Retina (tissue), 1 donor: ENCODE measurements around the gene TMEM131.
A peak's percentile ranks its signal among the peaks of the same experiment; 100 is the strongest.
"Not testable (repeated sequence)": the region's sequence is repeated elsewhere in the genome, so short reads cannot be mapped to it uniquely, and the experiment has no call there.

Experiments used
- DNase-seq: peaks from one replicate; pipeline ENCODE4 v3.0.0-alpha.2; 2016

The TMEM131 gene, protein sequence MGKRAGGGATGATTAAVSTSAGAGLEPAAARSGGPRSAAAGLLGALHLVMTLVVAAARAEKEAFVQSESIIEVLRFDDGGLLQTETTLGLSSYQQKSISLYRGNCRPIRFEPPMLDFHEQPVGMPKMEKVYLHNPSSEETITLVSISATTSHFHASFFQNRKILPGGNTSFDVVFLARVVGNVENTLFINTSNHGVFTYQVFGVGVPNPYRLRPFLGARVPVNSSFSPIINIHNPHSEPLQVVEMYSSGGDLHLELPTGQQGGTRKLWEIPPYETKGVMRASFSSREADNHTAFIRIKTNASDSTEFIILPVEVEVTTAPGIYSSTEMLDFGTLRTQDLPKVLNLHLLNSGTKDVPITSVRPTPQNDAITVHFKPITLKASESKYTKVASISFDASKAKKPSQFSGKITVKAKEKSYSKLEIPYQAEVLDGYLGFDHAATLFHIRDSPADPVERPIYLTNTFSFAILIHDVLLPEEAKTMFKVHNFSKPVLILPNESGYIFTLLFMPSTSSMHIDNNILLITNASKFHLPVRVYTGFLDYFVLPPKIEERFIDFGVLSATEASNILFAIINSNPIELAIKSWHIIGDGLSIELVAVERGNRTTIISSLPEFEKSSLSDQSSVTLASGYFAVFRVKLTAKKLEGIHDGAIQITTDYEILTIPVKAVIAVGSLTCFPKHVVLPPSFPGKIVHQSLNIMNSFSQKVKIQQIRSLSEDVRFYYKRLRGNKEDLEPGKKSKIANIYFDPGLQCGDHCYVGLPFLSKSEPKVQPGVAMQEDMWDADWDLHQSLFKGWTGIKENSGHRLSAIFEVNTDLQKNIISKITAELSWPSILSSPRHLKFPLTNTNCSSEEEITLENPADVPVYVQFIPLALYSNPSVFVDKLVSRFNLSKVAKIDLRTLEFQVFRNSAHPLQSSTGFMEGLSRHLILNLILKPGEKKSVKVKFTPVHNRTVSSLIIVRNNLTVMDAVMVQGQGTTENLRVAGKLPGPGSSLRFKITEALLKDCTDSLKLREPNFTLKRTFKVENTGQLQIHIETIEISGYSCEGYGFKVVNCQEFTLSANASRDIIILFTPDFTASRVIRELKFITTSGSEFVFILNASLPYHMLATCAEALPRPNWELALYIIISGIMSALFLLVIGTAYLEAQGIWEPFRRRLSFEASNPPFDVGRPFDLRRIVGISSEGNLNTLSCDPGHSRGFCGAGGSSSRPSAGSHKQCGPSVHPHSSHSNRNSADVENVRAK (N-terminal part only)

DNA sequence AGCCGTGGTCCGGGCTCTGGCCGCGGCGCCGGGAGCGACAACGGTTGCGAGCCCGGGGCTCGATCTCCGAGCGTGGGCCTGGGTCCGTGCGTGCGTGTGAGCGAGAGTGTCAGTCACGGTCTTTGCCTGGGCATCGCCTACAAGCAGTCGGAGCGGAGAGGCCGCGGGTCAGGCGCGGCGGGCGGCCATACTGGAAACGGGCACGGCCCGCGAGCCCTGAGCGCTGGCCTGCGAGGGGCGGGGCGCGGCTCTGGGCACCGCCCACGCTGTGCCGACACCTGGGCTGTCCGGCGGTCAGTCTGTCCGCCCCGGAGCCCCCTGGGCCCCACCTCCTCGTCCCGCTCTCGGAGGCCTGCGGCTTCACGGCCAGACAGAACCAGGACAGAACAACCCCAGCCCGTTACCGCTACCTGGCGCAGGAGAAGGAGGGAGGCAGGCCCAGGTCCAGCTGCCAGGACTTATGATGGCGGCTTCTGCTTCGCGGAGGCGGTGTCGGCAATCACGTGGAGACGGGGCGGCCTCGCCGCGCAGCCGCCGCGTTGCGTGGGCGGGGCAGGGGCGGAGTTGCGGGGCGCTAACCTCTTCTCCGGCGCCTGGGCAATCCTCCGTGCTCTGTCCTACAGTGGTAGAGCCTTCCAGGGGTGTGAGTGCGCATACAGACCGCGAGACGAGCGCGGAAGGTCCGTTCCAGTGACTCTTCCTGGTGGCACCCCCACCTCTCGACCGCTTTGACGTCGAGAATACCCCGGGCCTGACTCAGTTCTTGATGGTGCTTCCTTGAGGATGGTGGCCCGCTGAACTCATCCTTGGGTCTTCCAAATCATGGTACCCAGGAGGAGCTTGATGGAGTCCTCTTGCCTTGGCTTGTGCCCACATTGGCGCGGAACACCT lies at the start of gene TMEM131:
Gene TMEM131, minus strand, starts transcription at position 215 of the 891 bp plus-strand sequence. CDS start 286 bp downstream, outside the sequence.
- DNase-seq, result peak; percentile 99

DNA sequence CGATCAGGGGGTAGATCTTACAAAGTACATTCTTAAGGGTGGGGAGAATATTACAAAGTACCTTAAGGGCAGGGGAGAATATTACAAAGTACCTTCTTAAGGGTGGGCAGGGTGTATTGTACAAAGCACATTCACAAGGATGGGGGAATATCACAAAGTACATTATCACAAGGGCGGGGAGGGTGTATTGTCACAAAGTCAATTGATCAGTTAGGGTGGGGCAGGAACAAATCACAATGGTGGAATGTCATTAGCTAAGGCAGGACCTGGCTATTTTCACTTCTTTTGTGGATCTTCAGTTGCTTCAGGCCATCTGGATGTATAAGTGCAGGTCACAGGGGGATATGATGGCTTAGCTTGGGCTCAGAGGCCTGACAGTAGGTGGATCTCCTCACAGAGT lies 49.0 kb upstream of the TMEM131 start:
- DNase-seq, result not testable (repeated sequence)

DNA sequence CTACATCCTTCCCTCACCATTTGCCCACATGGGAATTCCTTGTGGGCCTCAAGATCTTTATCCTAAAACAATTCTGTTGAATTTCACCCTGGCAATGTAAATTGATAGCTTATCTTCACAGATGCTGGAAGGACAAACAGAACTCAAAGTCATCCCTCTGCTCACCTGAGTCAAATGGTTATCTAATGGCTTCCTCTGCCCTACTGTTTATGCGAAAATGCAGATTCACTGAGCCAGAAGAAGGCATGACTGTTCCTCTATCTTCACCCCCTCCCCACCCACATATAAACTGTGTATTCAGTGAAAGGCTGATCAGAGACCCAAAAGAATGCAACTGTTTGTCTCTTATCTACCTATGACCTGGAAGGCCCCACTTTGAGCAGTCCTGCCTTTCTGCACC lies 47.4 kb upstream of the TMEM131 start:
- DNase-seq, result no peak

DNA sequence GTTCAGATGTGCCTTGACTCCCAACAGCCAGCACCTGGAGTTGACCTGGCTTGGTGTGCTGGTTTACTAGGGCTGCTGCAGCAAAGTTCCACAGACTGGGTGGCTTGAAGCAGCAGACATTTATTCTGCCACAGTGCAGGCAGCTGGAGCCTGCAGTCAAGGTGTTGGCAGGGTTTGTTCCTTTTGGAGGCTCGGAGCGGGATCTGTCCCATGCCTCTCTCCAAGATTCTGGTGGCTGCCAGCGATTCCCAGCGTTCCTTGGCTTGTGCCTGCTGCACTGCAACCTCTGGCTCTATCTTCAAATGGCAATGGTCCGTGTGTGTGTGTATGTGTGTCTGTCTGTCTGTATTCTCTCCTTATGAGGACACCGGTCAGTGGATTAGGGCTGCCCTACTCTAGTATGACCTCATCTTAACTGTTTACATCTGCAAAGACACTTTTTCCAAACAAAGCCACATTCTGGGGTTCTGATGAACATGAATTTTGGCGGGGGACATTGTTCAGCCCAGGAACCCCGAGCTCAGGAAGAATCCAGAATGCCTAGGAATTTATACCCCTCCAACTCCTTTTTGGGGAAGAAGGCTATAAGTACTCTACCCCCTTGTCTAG lies 44.7 kb upstream of the TMEM131 start:
- DNase-seq, result no peak

DNA sequence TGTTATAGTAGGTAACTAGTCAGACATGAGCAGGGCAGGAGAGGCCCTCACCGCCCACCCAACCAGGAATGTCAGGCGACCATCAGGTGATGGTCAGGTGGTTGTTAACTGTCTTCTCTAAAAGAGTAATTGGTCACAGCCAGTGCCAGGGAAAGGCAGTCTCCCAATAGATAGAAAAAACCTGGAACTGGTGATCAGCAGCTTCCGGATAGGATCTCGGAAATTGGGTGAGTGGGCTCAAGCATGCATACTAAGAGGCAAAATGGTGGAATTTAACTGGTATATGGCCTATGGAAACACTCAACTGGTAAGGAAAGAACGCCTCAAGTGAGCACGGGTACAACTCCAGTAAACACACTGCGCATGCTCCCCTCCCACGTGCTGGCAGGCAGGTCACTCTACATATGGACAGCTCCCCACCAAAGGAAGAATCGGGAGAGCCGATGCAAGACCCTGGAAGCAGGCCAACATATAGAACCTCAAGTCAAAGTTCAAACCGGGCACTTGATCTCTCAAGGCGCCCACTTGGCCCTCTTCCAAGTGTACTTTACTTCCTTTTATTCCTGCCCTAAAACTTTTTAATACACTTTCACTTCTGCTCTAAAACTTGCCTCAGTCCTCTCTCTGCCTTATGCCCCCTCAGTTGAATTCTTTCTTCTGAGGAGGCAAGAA lies 43.5 kb upstream of the TMEM131 start:
- no peak for DNase-seq

DNA sequence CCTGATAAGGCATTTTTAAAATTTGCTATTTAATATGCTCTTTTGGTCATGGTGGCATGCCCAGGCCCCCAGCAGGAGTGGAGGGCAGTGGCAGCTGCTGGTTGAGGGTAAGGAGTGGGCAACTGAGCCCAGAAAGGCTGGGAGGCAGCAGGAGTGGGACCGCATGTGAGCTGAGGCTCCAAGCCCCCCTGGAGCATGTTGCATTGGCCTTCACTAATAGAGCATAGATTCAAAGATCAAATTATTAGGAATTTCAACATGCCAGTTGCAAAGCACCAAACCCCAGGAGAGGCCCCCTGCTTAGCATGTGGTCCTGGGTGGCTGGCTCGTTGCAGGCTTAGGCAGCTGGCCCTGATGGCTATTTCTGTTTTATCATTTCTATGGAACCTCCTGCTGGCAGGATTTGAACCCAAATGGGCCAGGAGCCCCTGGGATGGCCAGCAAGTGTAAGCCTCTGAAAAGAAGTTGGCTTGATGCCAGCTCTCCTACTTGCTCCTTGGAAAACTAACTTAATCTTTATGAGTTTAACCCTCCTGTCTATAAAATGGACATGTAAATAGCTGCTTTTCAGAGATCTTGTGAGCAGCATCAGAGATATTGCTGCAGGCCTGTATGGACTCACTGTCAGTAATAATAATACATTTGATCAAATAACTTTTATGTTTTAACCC lies 42.1 kb upstream of the TMEM131 start:
- no peak for DNase-seq

DNA sequence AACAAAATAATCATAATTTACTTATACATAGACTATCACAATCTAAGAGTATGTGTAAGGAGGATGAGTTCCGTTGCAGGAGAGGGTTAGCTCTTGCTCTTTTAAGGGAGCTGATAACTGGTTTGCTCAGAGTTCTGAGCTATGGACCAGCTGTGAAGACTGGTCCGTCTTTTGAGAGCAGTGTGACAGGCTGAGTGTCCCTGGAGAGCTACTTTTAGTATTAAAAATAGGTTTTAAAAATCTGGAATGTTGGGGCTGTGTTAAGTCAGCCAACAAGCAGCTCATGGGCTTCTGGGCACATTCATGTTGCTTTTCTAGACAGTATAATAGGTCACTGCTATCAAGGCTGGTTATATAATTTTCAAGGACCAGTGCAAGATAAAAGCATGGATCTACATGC lies 41.5 kb upstream of the TMEM131 start:
- no peak for DNase-seq

DNA sequence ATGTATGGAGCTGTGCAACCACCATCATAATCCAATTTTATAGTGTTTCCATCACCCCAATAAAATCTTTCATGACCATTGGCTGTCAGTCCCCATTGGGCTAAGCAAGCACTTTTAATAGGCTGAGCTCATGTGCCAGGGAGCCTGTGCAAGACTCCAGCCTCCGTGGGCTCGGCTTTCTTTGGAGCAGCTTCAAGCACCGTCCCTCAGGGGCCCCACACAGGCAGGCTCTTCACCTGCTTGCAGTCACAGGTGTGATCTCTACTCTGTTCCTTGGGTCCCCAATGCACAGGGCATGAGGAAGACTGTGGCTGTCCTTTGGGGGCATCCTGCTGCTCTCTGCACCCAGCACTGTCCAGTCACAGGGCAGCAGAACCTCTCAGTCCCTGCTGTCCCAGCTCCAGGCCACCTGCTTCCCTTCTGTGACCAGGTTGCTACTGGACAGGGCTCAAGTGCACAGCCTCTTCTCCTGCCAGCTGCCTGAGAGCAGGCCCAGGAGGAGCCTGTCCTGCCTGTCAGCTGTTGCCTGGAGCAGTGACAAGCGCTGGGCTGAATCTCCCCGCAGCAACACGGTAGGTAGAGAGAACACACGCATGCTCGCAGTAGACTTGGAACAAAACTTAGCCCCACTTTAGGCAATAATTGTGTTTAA lies 40.7 kb upstream of the TMEM131 start:
- no peak for DNase-seq

DNA sequence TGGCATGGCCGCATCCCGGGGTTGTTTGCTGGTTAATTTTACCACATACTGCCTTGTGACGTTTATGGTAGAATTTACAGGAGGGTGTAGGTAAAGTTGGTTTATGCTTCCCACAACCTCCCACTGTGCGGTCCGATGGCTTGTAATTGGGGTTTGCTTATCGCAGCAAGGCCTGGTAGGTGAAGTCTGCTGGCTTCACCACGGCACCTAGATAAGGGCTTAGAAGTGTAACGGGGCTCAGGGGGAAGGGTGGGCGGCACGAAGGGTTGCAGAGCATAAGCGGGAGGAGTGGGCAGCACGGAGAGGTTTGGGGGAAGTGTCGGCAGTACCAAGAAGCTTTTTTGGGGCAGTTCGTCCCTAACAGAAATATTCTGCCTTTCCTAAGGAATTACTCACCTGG lies 39.0 kb upstream of the TMEM131 start:
- DNase-seq, result no peak

DNA sequence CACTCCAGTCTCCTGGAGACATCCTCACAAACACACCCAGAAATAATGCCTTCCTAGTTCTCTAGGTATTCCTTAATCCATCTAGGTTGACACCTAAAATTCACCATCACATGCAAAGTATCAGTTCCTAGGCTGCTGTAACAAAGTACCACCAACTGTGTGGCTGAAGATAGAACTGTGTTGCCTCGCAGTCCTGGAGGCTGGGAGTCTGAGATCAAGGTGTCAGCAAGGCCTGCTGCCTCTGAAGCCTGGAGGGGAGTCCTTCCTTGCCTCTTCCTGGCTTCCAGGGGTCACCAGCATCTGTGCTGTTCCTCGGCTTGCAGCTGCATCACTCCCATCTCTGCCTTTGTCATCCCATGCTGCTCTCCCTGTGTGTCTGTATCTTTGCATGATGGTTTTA lies 36.3 kb upstream of the TMEM131 start:
- DNase-seq, result no peak

DNA sequence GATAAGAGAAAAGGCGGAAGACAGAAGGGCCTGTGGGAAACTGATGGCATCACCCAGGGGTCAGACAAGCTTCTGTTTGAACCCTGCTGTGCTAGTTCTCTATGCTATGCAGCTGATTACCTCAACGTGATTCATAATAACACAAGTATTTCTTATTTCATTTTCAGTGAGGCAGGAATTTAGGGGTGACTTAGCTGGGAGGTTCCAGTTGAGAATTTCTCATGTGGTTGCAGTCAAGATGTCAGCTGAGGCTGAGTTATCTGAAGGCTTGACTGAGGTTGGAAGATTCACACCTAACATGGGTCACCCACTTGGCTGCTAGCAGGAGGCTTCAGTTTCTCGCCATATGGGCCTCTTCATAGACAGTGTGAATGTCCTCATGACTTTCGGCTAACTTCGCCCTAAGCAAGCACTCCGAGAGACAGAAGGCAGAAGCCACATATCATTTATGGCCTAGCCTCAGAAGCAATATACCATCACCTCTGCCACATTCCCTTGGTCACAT lies 34.0 kb upstream of the TMEM131 start:
- DNase-seq, result no peak

DNA sequence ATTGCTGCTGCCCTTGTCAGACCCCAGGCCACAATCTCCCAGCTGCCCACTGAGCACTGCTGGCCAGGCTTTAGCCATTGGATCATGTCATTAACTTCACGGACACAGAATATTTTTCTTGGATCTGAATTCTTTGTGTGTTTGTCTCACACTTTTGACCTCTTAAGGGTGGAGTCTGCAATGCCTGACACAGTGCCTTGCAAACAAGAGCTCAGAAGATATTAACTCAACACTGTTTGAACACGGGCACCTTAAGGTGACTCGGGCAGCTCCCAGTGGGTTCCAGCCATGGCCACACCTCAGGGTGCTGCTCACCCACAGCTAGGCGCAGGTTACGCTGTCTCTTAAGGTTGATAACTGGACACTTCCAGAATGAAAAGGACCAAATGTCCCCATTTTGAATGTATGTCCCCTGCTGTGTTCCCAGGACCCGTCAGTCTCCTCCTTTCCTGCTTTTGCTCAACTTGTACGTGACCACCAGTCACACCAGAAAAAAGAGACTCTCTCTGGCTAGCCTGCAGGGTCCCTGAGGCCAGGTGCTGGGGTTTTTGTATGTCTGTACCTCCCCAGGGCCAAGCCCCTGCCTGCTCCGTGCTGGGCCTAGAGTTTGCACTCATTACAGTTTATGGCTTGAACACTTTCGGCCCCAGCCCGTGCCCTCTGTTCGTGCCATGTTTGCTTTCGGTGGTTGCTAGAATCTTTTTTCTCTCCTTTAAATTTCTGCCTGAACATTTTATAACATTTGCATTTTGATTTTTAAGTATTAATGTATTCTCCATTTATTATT lies 33.4 kb upstream of the TMEM131 start:
- DNase-seq, result no peak

DNA sequence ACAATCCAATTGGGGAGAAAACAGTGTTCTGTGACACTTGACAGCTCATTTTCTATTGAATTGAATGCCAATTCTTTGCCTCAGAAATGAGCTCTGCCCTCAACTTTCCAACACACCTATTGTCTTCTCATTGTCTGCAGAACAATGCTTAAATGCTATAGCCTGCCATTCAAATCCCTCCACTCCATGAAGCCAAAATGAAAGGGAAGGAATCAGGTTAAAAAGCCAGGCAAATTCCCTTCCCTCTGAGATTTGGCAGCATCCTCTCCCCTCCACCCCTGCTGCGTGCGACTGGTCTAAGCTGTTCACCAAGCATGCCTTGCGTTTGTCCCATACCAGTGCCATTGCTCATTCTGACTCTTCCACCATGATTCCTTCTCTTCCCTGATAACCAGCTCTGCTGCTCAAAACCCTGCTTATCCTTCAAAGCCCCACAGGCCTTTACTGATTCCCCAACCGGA lies 32.4 kb upstream of the TMEM131 start:
- DNase-seq, result no peak

DNA sequence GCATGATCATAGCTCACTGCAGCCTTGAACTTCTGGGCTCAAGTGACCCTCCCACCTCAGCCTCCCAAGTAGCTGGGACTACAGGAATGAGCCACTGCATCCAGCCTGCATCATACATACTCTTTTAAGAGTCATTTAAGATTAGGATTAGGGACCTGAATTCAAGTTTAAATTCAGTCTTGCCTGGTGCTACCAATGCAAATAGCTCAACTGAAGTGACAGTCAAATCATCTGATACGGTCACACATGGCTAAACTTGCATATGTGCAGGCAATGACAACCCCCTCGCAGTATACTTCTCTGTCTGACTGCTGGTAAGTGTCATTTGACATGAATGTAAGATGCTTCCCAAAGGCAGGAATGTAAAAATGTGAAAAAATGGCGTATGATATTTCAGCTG lies 31.8 kb upstream of the TMEM131 start:
- no peak for DNase-seq

DNA sequence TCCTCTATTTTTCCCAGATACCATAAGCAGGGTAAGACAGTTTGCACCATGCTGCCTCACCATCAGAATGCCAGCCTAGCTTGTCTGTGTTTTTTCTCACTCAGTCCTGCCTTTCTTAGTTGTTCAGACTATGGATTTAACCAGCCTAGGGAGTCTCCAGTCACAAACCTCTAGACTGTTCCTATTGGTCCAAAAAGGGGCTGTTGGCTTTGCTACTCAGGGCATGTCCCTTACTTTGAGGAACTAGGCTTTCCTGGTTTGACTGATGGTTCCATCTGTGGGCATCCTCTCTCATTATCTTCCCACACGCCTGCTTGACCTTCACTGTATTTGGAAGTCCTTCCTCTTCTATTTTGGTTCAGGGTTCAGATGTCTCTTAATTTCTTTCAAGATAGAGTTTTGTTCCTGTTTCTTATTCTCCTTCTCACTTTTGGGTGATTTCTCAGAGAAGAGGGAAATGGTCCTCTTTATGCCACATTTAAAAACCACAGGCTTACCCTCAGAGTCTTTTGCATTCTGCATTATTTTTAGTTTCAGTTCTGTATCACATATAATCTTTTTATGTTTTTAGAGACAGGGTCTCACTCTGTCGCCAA lies 31.3 kb upstream of the TMEM131 start:
- DNase-seq, result no peak

DNA sequence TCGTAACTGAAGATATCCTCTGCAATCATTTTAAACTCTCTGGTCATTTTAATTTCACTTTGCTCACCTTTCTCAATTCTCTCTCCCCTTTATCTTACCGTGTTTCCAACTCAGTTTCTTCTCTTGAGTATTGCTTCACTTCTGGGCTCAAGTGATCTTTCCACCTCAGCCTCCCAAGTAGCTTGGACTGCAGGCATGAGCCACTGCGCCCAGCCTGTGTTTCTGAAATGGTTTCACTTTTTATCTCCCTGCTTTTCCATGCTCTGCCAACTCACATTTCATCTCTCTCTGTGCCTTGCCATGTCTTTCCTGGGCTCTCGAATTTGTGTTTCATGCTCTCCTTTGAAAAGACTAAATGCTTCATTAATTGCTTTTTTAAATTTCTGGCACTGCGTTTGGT lies 30.5 kb upstream of the TMEM131 start:
- no peak for DNase-seq

DNA sequence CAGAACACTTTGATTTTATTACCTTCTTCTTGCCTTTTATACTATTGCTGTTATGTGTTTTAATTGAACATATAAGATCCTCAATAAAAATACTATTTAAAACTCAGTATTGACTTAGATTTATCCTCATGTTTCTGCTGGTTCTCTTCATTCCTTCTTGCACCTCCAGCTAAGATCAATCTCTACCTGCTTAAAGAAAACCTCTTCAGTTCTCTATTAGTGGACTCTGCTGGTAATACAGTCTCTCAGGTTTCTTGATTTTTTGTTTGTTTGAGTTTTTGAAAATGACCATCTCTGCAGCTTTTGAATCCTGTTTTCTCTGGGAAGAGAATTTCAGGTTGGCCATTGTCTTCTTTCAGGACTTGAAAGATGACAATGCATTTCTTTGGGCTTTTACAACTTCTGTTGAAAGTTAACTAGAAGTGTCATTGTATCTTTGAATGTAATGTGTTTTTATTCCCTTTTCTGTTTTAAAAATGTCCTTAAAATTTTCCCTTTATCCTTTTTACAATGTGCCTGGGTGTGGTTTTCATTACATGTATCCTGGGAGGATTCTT lies 29.8 kb upstream of the TMEM131 start:
- DNase-seq, result no peak

DNA sequence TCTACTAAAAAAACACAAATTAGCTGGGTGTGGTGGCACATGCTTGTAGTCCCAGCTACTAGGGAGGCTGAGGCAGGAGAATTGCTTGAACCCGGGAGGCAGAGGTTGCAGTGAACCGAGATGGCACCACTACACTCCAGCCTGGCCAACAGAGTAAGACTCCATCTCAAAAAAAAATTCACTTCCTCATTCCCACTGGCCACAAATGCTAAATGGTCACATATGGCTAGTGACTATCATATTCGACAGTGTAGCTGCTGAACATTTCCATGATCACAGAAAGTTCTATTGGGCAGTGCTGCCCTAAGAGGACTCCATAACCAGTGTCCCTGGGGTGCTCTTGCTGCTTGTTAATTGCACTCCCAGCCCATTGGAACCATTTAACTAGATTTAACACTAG lies 26.3 kb upstream of the TMEM131 start:
- DNase-seq, result not testable (repeated sequence)
